SW480 (cell line): Measurements from ENCODE around the gene SERPINE1.
"Not testable (repeated sequence)": the region's sequence is repeated elsewhere in the genome, so short reads cannot be mapped to it uniquely, and the experiment has no call there.

ENCODE experiments used
- DNase-seq: peaks from one replicate; pipeline ENCODE4 v3.0.0-alpha.2; 2016; ENCODE audit warnings: low spot score

SERPINE1 gene

DNA sequence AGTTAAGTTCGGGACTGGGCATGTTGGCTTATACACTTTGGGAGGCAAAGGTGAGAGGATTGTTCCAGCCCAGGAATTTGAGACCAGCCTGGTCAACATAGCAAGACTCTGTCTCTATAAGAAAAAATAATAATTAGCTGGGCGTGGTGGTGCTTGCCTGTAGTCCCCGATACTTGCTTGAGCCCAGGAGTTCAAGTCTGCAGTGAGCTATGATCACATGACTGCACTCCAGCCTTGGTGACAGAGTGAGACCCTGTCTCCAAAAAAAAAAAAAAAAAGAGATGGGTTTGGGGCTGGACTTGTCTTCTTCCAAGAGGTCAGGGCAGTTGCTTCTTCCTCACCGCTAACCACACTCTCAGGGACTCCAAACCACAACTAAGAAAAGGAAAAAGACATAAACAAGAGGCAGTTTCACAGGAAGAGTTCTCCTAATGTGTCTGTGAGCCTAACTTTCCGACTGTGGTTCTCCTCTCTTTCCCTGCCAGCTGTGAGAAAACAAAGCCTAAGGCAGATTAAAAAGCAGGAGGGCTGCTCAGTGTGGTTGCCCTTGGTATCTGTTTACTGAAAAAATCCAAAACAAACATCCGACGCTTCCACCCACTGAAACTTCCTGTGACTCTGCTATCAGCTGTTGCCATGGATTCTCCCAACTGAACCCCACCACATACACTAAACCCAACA lies 2.4 kb upstream of the SERPINE1 start:
- DNase-seq: peak; percentile 98

DNA sequence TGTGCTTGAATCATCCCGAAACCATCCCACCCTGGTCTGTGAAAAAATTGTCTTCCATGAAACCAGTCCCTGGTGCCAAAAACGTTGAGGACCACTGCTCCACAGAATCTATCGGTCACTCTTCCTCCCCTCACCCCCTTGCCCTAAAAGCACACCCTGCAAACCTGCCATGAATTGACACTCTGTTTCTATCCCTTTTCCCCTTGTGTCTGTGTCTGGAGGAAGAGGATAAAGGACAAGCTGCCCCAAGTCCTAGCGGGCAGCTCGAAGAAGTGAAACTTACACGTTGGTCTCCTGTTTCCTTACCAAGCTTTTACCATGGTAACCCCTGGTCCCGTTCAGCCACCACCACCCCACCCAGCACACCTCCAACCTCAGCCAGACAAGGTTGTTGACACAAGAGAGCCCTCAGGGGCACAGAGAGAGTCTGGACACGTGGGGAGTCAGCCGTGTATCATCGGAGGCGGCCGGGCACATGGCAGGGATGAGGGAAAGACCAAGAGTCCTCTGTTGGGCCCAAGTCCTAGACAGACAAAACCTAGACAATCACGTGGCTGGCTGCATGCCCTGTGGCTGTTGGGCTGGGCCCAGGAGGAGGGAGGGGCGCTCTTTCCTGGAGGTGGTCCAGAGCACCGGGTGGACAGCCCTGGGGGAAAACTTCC lies 784 bp upstream of the SERPINE1 start:
- DNase-seq: peak; percentile 88

DNA sequence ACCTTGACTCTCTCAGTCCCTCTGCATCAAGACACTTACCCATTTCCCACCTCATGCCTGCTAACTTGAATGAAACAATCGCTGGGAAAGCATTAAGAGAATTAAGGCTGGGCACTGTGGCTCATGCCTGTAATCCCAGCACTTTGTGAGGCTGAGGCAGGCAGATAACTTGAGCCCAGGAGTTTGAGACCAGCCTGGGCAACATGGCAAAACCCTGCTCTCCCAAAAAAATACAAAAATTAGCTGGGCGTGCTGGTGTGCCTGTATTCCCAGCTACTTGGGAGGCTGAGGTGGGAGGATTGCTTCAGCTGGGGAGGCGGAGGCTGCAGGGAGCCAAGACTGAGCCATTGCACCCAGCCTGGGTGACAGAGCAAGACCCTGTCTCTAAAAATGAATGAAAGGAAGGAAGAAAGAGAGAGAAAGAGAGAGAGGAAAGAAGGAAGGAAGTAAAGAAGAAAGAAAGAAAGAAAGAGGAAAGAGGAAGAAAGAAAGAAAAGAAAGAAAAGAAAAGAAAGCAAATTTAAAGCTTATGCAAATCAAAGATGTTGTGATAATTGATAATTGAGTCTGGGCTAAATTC lies 646 bp downstream of the SERPINE1 start:
- no peak for DNase-seq

DNA sequence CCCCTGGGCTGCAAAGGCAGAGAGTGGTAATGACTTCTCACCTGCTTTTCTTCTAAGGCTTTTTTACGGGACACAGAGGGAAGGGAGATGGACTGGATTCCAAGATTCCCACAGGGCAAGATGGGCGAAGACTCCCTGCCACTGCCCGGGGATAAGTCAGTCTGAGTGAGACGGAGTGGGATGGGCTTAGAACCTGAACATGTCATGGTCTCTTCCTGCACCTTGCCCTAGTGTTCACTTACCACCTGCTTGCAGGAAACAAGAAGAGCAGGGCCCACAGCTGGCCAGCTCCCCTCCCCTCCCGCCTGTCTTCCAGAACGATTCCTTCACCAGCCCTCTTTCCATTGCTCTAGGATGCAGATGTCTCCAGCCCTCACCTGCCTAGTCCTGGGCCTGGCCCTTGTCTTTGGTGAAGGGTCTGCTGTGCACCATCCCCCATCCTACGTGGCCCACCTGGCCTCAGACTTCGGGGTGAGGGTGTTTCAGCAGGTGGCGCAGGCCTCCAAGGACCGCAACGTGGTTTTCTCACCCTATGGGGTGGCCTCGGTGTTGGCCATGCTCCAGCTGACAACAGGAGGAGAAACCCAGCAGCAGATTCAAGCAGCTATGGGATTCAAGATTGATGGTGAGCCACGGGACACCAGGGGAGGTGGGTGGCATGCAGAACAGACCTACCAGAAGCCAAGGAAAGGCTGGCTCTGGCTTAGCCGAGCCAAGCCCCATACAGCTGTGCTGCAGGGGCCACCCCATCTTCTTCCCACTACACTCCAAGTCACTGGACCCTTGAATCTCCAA lies 1.3 kb downstream of the SERPINE1 start:
- no peak for DNase-seq

DNA sequence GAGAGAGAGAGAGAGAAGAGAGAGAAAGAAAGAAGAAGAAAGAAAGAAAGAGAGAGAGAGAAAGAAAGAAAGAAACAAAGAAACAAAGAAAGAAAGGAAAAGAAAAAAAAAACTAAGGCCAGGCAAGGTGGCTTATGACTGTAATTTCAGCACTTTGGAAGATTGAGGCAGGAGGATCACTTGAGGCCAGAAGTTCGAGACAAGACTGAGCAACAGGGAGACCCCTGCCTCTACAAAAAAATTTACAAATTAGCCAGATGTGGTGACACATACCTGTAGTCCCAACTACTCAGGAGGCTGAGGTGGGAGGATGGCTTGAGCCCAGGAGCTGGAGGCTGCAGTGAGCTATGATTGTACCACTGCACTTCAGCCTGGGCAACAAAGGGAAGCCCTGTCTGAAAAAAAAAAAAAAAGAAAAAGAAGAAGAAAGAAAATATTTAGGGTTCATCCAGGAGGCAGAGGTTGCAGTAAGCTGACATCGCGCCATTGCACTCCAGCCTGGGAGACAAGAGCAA lies 2.8 kb downstream of the SERPINE1 start:
- no peak for DNase-seq

DNA sequence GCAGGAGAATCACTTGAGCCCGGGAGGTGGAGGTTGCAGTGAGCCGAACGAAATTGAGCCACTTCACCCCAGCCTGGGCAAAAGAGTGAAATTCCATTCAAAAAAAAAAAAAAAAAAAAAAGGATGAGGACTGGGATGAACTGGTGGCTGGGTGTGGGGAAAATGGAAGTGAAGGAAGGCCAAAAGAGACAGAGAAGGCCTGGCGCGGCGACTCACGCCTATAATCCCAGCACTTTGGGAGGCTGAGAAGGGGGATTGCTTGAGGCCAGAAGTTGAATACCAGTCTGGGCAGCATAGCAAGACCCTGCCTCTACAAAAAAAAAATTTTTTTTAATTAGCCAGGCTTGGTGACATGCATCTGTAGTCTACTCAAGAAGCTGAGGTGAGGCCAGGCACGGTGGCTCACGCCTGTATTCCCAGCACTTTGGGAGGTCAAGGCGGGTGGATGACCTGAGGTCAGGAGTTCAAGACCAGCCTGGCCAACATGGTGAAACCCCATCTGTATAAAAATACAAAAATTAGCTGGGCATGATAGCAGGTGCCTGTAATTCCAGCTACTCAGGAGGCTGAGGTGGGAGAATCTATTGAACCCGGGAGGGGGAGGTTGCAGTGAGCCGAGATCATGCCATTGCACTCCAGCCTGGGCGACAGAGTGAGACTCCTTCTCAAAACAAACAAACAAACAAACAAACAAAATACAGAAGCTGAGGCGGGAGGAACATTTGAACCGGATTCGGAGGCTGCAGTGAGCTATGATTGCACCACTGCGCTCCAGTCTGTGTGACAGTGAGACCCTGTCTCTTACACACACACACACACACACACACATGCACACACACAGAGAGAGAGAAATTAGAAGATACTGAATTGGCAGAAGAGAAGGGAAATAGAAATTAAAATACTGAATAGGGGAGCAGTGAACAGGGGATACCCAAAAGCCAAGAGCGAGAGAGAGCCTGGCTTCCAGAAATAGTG lies 6.0 kb downstream of the SERPINE1 start:
- DNase-seq: not testable (repeated sequence)

DNA sequence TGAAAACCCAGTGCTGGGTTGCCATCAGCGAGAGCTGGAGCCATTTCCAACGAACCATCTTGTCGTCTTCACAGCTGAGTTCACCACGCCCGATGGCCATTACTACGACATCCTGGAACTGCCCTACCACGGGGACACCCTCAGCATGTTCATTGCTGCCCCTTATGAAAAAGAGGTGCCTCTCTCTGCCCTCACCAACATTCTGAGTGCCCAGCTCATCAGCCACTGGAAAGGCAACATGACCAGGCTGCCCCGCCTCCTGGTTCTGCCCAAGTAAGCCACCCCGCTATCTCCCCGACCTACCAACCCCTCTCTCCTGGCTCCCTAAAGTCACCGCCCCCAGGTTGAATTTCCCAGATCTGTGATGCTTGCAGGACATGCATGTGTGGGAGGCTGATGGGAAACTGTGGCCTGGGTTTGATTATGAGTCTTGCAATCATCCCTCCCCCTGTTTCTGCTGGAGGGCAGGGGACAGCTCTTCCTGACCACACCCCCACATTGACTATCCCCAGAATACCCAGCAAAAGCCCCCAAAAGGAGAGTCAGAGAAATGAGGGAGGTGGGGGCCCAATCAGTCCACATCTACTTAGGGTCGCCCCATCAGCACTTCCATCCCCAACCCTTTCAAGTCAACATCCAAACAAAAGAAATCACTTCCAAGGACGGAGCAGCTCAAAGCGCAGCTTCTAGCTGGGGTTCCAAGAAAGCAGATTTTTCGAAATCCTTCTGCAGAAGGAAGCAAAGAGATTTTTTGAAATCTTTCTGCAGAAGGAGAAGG lies 6.9 kb downstream of the SERPINE1 start:
- no peak for DNase-seq

DNA sequence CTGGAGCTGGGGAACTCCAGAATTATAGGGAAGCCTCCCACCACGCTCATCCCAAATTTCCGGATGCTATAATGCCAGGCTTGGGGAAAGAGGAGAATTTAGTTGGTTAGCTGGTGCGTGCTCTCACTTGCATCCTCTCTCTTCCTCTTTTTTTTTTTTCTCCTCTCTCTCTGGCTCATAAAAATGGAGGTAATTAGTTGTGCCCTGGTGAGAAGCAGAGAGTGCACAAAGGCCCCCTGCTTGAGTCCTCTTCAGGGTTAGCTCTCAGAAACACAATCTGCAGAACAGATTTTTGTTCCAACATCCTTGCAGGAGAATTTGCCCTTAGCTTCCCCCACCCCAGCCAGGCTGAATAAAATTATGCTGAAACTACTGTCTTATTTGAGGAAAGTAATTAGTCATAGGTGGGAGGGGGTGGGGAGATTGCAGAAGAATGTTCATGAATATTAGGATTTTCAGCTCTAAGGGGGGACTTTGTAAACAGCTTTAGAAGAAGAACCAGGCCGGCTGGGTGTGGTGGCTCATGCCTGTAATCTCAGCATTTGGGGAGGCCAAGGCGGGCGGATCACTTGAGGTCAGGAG lies 7.6 kb downstream of the SERPINE1 start:
- DNase-seq: no peak

DNA sequence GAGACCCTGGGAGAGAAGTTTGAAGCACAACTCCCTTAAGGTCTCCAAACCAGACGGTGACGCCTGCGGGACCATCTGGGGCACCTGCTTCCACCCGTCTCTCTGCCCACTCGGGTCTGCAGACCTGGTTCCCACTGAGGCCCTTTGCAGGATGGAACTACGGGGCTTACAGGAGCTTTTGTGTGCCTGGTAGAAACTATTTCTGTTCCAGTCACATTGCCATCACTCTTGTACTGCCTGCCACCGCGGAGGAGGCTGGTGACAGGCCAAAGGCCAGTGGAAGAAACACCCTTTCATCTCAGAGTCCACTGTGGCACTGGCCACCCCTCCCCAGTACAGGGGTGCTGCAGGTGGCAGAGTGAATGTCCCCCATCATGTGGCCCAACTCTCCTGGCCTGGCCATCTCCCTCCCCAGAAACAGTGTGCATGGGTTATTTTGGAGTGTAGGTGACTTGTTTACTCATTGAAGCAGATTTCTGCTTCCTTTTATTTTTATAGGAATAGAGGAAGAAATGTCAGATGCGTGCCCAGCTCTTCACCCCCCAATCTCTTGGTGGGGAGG lies 10.8 kb downstream of the SERPINE1 start:
- peak; percentile 58 for DNase-seq

DNA sequence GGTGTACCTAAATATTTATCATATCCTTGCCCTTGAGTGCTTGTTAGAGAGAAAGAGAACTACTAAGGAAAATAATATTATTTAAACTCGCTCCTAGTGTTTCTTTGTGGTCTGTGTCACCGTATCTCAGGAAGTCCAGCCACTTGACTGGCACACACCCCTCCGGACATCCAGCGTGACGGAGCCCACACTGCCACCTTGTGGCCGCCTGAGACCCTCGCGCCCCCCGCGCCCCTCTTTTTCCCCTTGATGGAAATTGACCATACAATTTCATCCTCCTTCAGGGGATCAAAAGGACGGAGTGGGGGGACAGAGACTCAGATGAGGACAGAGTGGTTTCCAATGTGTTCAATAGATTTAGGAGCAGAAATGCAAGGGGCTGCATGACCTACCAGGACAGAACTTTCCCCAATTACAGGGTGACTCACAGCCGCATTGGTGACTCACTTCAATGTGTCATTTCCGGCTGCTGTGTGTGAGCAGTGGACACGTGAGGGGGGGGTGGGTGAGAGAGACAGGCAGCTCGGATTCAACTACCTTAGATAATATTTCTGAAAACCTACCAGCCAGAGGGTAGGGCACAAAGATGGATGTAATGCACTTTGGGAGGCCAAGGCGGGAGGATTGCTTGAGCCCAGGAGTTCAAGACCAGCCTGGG lies 11.4 kb downstream of the SERPINE1 start:
- DNase-seq: peak; percentile 100

DNA sequence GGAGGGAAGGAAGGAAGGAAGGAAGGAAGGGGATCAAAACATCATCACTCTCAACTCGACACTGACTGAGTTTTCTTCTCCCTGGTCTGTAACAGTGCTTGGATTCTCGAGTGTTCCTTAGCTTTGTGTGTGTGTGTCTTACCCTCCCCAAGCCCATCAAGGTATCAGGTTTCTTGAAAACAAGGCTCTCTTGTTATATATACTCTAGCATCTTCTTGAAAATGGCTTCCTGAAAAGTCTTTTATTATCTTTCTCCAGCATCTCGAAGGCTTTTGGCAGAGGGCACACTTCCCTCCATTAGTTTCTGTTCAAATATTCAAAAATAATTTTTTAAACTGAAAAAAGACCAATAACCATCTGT lies 13.4 kb downstream of the SERPINE1 start:
- peak; percentile 82 for DNase-seq

DNA sequence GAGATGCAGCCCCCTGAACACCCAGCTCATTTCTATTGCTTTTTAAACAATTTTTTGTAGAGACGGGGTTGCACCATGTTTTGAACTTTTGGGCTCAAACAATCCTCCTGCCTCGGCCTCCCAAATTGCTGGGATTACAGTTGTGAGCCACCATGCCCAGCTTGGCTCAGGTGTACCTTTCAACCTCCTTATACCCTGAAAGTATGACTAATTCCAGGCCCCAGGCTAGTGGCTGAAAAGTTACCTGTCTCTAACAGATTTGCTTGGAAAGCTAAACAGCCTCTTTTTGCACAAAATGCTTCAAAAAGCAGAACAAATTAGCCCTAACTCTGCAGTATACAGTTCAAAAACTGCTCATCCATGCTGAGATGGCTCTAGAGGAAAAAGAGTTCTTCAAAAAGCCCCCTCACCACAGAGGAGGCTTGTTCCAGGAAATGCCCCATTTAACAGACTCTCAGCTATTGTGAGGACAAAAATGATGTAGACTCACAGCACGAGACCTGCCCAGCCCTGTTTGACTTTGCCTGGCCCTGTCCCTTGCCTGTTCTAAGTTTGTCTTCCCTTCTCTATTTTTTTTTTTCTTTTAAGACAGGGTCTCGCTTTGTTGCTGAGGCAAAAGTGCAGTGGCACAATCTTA lies 14.0 kb downstream of the SERPINE1 start:
- no peak for DNase-seq

DNA sequence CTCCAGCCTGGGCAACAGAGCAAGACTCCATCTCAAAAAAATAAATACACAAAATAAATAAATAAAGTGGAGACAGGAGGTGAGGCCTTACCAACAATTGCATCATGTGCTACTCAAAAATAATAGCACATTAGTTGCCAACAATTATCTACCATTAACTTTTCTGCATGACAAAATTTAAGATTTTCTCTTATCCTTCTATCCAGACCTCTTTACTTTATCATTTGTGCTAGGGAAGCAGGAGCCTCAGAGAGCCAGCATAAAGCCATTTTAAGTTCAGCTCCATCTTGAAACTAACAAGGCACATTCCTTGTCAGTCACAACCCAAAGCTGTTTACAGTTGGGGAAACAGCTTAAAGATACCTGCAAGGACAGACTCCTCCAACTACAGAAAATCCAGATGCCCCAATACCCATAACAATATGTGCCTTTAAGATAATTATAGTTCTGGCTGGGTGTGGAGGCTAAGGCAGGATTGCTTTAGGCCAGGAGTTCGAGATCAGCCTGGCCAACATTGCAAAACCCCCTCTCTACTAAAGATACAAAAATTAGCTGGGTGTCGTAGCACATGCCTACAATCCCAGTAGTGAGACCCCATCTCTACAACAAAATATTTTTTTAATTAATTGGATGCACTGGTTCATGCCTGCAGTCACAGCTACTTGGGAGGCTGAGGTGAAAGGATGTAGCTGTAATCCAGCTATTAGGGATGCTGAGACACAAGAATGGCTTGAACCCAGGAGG lies 25.2 kb downstream of the SERPINE1 start:
- no peak for DNase-seq

DNA sequence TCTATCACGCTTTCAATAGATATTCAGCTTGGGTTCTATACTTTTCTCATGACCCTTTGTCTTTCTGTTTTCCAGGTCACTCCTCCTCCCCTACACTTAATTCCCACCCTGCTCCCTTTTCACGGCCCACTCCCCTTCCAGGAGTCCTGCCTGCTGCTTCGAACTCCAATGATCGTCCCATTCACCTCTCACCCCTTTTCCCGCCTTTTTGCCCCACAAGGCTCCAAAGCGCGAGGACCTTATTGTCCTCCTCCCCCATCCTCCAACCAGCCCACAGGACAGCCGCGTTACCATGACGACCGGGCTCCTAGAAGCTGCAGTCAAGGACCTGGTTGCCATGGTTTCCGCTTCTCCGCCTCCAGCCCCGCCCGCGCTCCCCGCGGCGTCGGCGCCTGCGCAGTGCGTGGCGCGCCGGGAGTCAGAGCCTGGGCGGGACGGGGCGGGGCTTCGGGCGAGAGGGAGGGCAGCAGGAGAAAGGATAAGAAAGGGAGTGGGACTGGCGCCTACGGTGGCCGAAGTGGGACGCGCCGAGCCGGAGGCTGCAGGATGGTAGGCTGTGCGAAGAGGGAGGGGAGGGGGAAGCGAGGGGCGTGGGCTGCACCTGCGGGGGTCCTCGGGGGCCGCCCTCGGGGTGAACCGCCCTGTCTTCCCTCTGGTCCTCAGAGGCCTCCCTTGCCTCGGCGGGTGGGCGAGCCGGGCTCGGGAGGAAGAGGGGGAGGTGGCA lies 27.2 kb downstream of the SERPINE1 start, which contains the start of gene AP1S1:
AP1S1 (plus strand) TSS at position 508 of the 724 bp plus-strand sequence; CDS start at position 547, 39 bp downstream.
- peak; percentile 97 for DNase-seq

DNA sequence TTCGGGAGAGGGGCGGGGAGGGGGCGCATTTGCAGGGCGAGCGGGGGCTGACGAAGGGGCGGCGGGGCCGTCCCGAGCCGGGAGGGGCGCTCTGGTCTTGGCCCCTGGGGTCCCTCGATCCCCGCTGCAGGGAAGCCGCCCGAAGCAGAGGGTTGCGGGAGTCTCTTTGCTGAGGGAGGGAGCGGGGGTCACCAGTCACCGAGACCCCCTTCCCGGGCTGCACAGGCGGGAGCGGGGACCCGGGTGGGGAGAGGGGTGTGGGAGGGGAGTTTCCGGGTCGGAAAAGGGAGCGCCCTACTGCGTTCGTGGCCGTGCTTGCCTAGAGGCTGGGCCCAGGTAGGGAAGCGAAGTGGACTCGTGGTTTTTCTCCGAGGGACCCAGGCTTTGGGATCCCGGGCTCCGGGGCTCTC lies 27.8 kb downstream of the SERPINE1 start:
- DNase-seq: no peak

DNA sequence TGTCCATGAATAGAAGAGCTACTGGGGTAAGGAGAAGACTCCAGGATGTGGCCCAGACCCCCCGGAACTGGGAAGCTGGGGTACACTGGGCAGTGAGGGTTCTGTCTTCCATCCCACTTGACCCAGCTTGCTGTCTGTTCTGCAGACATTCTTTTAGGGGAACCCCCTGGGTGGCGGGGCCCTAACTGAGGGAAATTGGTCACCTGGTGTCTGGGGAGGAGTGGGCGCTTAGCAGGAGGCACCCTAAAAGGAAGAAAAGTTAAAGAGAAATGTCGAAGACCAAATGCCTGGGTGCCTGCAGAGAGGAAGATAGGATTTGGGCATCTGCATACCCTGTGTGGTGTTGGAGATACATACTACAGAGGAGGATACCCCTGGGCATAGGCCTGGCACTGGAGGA lies 28.4 kb downstream of the SERPINE1 start:
- DNase-seq: no peak

DNA sequence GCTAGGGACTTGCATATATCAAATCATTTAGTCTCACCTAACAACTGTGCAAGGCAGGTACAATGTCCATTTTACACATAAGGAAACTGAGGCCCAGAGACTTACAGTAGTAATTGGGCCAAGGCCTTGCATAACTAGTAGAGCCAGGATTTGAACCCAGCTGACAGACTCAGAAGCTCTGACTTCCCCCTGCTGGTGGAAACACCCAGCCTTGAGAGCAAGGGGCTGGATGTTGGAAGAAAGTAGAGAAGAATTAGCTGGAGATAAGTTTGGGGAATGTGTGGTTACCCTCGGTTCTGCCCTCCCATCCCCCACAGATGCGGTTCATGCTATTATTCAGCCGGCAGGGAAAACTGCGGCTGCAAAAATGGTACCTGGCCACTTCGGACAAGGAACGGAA lies 29.4 kb downstream of the SERPINE1 start:
- DNase-seq: no peak
